NCI-H1105 (cell line): ENCODE data around the gene RHBDD1.

Experiments used
- DNase-seq: peaks from one replicate; lab custom pipeline; 2025; lab: John Stamatoyannopoulos, UW

Gene RHBDD1

DNA sequence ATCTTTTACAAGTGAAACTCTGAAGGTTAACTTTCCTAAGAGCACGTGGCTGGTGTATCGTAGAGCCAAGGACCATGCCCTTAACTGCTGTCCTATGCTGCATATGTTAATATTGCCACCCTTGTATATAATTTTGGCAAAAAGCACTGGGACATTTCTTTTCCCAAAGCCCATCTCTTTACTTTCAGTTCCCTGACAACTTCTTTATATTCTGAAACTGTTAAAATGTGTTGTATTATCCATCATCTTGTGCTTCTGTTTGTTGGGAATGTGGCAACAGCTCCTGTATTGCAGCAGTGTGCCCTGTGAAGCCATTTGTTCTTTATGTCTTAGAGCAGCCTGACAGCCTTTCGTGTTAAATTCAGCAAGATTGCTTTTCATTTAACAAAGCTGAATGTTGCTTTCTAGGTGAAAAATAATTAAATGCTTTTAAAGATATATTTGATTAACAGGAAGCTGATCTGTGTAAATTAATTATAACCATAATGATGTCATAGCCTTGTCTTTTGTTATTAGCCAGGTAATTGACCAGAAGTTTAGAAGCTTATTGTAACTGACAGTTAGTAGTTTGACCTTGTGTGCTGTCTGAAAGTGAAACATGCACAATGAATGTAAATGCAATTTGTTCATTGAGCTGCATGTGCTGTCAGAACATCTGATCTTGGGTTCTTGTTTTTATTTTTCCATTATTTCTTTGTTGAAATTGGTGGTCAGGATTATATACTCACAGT lies 9.7 kb downstream of the RHBDD1 start:
- DNase-seq: no peak

GRCh38 chr2:226847090-226847489 lies 11.2 kb downstream of the RHBDD1 start:
- DNase-seq: no peak

- no peak for DNase-seq
Observed at GRCh38 chr2:226847511-226847910, 11.7 kb downstream of the RHBDD1 start.

GRCh38 chr2:226849349-226849748 lies 13.5 kb downstream of the RHBDD1 start:
- no peak for DNase-seq

DNA sequence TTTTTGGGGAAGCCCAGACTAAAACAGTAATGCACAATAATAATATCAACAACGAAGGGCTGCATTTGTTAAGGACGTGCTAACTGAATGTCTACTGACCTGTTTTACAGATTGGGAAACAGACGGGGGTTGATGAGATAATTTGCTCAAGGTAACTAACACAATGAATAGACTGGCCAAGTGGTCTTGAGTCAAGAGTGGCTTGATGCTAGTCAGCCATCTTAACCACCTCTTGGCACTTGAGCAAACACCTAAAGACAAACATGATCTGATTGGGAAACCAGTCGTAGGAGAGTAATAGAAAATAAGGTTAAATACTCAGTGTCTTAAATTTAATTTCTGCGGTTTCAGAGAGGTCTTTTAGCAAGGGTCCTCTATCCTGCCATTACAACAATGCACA lies 14.2 kb downstream of the RHBDD1 start:
- DNase-seq: no peak

- no peak for DNase-seq
Observed at GRCh38 chr2:226855787-226856186, 19.9 kb downstream of the RHBDD1 start.

- DNase-seq: no peak
Observed at GRCh38 chr2:226860087-226860486, 24.2 kb downstream of the RHBDD1 start.

DNA sequence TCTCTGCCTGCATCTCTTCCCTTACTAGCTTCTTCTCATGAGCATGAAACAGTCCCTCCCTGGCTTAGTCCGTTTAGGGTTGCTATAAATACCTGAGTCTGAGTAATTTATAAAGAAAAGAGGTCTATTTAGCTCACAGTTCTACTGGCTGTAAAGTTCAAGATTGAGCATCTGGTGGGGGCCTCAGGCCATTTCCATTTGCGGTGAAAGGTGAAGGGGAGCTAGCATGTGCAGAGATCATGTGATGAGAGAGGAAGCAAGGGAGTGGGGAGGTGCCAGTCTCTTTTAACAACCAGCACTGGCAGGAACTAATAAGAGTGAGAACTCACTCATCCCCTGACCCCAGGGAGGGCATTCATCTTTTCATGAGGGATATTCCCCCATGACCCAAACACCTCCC lies 26.8 kb downstream of the RHBDD1 start:
- DNase-seq: no peak

- no peak for DNase-seq
Observed at GRCh38 chr2:226865273-226865672, 29.4 kb downstream of the RHBDD1 start.

DNA sequence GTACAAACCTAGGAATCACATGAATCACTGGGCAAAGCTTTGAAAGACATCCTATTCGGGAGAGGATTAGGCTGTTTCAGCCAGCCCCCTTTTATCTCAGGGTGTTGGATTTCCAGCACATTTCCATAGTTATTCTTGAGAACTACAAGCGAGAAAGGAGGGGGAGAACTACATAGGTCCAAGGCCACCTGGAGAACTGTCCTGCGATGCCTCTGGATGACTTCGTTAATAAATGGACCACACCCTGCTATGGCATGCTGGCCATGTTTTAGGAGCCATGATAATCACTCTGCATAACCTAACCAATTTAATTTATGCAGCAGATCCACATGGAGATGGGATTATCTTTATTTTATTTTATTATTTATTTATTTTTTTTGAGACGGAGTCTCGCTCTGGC lies 29.9 kb downstream of the RHBDD1 start:
- DNase-seq: no peak

DNA sequence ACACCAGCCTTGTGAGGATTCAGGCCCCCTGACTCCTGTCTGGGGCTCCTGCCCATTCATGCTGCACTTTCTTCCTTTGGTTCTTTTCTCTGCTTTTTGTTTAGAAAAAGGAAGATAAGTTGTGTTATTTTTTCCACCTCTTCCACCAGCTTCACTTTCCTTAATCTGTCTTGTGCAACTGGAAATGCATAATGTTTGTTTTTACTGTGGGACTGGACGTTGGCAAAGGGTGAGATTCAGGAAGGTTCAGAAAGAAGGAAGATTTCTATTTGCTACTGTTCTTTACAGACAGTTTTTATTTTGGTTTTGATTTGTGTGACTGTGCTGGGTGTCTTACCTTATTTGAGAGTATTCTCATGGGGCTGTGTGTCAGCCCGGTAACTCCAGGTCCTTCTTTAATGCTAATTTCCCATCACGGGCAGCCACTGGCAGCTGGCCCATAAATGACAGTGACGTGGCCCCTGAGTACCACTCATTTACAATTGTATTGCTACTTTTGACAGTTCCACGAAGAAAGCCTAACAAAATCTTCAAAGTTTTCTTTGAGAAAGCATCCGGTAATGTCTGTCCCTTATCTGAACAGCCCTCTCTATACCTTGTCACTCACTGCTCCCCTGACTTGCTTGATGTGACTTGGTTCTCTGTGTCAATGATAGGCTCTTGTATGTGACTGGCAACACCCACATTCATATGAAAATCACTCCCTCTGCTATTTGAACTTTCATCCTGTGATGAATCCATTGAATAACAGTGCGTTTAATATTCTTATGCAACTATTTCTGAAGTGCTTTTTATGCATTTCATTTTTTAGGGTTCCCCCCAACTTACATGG lies 32.7 kb downstream of the RHBDD1 start:
- DNase-seq: no peak

DNA sequence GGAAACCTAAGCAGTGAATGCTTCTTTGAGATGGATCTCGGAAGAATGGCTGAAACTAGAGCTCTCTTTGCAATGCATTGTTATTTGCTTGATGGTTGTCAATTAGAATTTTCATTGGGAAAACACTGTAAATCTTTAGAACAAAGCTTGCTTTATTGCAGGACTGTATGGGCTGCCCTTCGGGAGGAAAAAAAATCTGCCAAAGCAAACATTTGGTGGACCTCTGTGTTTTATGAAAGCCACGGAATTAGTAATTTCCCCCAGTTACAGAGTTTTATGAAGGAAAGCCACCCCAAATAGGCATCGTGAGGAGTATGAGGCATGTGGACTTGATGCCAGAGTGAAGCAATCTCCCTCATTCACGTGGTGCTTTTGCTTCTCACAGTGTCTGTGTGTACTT lies 33.5 kb downstream of the RHBDD1 start:
- no peak for DNase-seq

- no peak for DNase-seq
Observed at GRCh38 chr2:226873051-226873620, 37.3 kb downstream of the RHBDD1 start.

GRCh38 chr2:226873826-226874225 lies 38.0 kb downstream of the RHBDD1 start:
- no peak for DNase-seq

DNA sequence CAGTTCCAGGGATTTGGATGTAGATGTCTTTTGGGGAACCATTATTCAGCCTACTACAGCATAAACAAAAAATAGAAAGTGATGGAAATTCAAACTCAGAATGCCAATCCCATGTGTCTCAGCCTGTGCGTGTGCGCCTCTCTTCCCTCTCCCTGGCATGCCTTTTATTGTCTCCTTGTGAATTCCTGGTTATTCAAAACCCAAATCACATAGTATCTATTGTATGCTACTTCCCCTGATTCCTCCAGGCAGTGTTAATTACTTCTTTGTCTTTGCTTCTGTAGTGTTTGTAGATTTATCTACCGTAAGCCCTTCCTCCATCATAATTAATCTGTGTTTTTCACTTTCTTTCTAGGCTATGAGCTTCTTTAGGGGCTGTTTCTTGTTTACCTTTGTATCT lies 38.9 kb downstream of the RHBDD1 start:
- DNase-seq: no peak

- DNase-seq: no peak
Observed at GRCh38 chr2:226875438-226876225, 39.8 kb downstream of the RHBDD1 start.

- DNase-seq: no peak
Observed at GRCh38 chr2:226877491-226877890, 41.6 kb downstream of the RHBDD1 start.

DNA sequence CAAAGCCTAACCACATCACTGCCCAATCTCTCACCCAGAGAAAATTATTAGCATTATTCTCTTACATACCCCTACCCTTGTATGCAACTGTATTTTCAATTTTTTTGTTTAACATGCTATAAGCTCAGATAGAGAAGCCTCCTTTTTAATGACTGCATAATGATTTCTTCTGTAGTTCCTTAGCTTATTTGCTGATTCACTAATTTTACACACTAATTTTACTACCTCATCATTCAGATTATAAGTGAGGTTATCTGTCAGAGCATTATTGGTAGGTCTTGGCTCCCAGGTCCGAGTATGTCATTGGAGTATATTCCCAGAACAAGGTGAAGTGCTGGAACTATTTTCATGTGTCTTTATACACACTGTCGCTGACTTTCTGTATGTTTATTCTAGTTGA lies 45.4 kb downstream of the RHBDD1 start:
- DNase-seq: no peak

DNA sequence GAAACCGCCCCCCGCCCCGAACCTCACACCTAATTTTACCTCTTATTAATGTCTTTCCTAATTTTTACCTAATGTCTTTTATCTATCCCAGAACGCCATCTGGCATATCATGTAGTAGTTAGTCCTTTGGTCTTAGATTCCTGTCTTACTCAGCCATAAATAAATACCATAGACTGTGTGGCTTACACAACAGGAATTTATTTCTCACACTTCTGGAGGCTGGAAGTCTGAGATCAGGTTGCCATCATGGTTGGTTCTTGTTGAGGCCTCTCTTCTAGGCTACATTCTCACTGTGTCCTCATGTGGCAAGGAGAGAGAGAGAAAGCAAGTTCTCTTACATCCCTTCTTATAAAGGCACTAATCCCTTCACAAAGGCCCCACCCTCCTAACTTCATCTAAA lies 46.8 kb downstream of the RHBDD1 start:
- DNase-seq: no peak

GRCh38 chr2:226883296-226883795 lies 47.5 kb downstream of the RHBDD1 start:
- DNase-seq: no peak

DNA sequence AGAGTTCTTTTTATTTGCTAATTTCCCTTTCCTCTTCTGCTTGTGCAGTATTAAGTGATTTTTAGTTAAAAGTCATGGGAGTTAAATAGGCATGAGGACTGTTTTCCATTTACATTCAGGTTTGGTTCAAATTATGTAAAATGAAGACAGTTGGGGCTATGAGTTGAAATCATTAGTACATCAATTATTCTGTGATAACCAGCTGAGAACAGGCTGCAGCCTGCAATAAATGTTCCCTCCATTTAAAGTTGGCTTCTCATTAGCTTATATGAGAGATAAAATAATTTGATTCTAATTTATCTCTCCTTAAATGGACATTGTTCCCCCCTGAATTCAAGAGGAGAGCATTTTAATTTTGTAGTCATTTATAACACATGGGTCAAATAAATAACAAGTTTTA lies 48.3 kb downstream of the RHBDD1 start:
- no peak for DNase-seq

DNA sequence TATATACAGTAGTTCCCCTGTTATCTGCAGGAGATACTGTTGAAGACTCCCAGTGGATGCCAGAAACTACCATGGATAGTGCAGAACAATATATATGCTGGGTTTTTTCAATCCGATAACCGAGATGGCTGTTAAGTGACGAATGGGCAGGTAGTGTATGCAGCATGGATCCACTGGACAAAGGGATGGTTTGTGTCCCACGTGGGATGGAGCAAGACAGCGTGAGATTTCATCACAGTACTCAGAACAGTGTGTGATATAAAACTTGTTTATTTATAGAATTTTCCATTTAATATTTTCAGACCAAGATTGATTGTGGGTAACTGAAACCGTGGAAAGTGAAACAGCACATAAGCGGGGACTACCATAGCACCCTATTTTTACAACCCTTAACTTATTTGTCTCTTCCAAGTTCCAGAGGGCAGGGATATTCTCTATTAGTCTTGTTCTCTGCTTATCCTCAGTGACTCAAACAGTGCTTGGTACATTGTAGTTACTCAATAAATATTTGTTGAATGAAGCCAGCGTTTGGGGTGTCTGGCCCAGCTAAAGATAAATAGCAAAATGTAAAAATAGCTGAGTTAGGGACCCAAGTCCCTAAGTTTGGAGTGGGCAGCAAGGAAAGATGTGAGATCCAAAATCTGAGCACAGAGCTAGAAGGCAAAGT lies 50.0 kb downstream of the RHBDD1 start:
- DNase-seq: no peak
